Neuron (in vitro differentiated cells): ENCODE data around the gene SLIT3.

Source experiments
- H2AFZ ChIP-seq: one replicate; pipeline ENCODE4 v1.6.1; 2013; ENCODE audit warnings: low read depth, mild to moderate bottlenecking, inconsistent platforms, low read length, moderate library complexity
- H3K27me3 ChIP-seq: one replicate; pipeline ENCODE4 v1.6.1; 2013; ENCODE audit warnings: low read length; ENCODE audit not compliant: insufficient read depth
- H3K36me3 ChIP-seq: one replicate; pipeline ENCODE4 v1.6.1; 2013; ENCODE audit warnings: low read length; ENCODE audit not compliant: insufficient read depth
- H3K4me1 ChIP-seq: one replicate; pipeline ENCODE4 v1.6.1; 2013; ENCODE audit warnings: low read length; ENCODE audit not compliant: insufficient read depth
- H3K4me3 ChIP-seq: 2 replicates; pipeline ENCODE4 v1.5.1; 2013; ENCODE audit warnings: mild to moderate bottlenecking, low read length, moderate library complexity
- H3K9me3 ChIP-seq: one replicate; pipeline ENCODE4 v1.6.1; 2013; ENCODE audit warnings: low read length

Gene SLIT3

GRCh38 chr5:168721002-168721753, 579.8 kb downstream of the SLIT3 start:
- no peak overlapping the region for H2AFZ ChIP-seq
- no peaks in the 10 kb centered on the region for H3K36me3 ChIP-seq
- no peak overlapping the region for H3K4me3 ChIP-seq
- H3K9me3 ChIP-seq = no peaks in the 10 kb centered on the region
- no peaks in the 10 kb centered on the region for H3K27me3 ChIP-seq
- no peaks in the 10 kb centered on the region for H3K4me1 ChIP-seq

GRCh38 chr5:168720575-168720974, 580.4 kb downstream of the SLIT3 start:
- Histone ChIP-seq H2AFZ (no peak overlapping the region), H3K36me3 (no peaks in the 10 kb centered on the region)

GRCh38 chr5:168714046-168714445, 586.9 kb downstream of the SLIT3 start:
- Histone ChIP-seq H3K4me3 (no peak overlapping the region), H3K4me1 (peaks cover 10% of the 10 kb centered on the region), H3K9me3 (no peaks in the 10 kb centered on the region), H2AFZ (no peak overlapping the region), H3K27me3 (no peaks in the 10 kb centered on the region), H3K36me3 (no peaks in the 10 kb centered on the region)

More at GRCh38 chr5:168720575-168720974, 580.4 kb downstream of the SLIT3 start:
- no peaks in the 10 kb centered on the region for H3K9me3 ChIP-seq
- H3K4me3 ChIP-seq = no peak overlapping the region
- H3K27me3 ChIP-seq = no peaks in the 10 kb centered on the region
- H3K4me1 ChIP-seq = no peaks in the 10 kb centered on the region

GRCh38 chr5:168713051-168713450, 587.9 kb downstream of the SLIT3 start:
- no peak overlapping the region for H3K4me3 ChIP-seq
- H3K36me3 ChIP-seq = no peaks in the 10 kb centered on the region
- H2AFZ ChIP-seq = no peak overlapping the region
- no peaks in the 10 kb centered on the region for H3K9me3 ChIP-seq
- peaks cover 10% of the 10 kb centered on the region for H3K4me1 ChIP-seq
- H3K27me3 ChIP-seq = no peaks in the 10 kb centered on the region

GRCh38 chr5:168712280-168712924, 588.5 kb downstream of the SLIT3 start:
- no peaks in the 10 kb centered on the region for H3K9me3 ChIP-seq
- no peaks in the 10 kb centered on the region for H3K36me3 ChIP-seq
- no peak overlapping the region for H3K4me3 ChIP-seq
- H3K4me1 ChIP-seq = peaks cover 10% of the 10 kb centered on the region
- H2AFZ ChIP-seq = no peak overlapping the region
- H3K27me3 ChIP-seq = no peaks in the 10 kb centered on the region

GRCh38 chr5:168710706-168711105, 590.2 kb downstream of the SLIT3 start:
- Histone ChIP-seq H2AFZ (no peak overlapping the region), H3K4me3 (no peak overlapping the region), H3K4me1 (peaks cover 15% of the 10 kb centered on the region), H3K27me3 (no peaks in the 10 kb centered on the region), H3K36me3 (no peaks in the 10 kb centered on the region), H3K9me3 (no peaks in the 10 kb centered on the region)

GRCh38 chr5:168707716-168708695, 592.9 kb downstream of the SLIT3 start:
- H3K36me3 ChIP-seq = no peaks in the 10 kb centered on the region
- no peaks in the 10 kb centered on the region for H3K9me3 ChIP-seq
- peaks cover 14% of the 10 kb centered on the region for H3K4me1 ChIP-seq
- no peaks in the 10 kb centered on the region for H3K27me3 ChIP-seq
- no peak overlapping the region for H2AFZ ChIP-seq
- no peak overlapping the region for H3K4me3 ChIP-seq

GRCh38 chr5:168706655-168707069, 594.3 kb downstream of the SLIT3 start:
- no peak overlapping the region for H3K4me3 ChIP-seq
- H3K4me1 ChIP-seq = peaks cover 5% of the 10 kb centered on the region
- H2AFZ ChIP-seq = no peak overlapping the region
- no peaks in the 10 kb centered on the region for H3K36me3 ChIP-seq
- no peaks in the 10 kb centered on the region for H3K9me3 ChIP-seq
- no peaks in the 10 kb centered on the region for H3K27me3 ChIP-seq

- no peak overlapping the region for H2AFZ ChIP-seq
- H3K27me3 ChIP-seq = no peaks in the 10 kb centered on the region
- no peaks in the 10 kb centered on the region for H3K9me3 ChIP-seq
- no peak overlapping the region for H3K4me3 ChIP-seq
- H3K36me3 ChIP-seq = no peaks in the 10 kb centered on the region
- H3K4me1 ChIP-seq = peaks cover 5% of the 10 kb centered on the region
These were observed 595.6 kb downstream of the SLIT3 start for GRCh38 chr5:168705321-168705720.

GRCh38 chr5:168702511-168702910, 598.4 kb downstream of the SLIT3 start:
- H3K27me3 ChIP-seq = no peaks in the 10 kb centered on the region
- no peaks in the 10 kb centered on the region for H3K9me3 ChIP-seq
- H3K4me3 ChIP-seq = no peak overlapping the region
- no peaks in the 10 kb centered on the region for H3K36me3 ChIP-seq
- H3K4me1 ChIP-seq = peaks cover 5% of the 10 kb centered on the region
- H2AFZ ChIP-seq = no peak overlapping the region

GRCh38 chr5:168701641-168702040, 599.3 kb downstream of the SLIT3 start:
- H3K9me3 ChIP-seq = no peaks in the 10 kb centered on the region
- no peak overlapping the region for H3K4me3 ChIP-seq
- no peak overlapping the region for H2AFZ ChIP-seq
- H3K27me3 ChIP-seq = no peaks in the 10 kb centered on the region
- no peaks in the 10 kb centered on the region for H3K4me1 ChIP-seq
- no peaks in the 10 kb centered on the region for H3K36me3 ChIP-seq

GRCh38 chr5:168699002-168699401, 601.9 kb downstream of the SLIT3 start:
- Histone ChIP-seq H2AFZ (no peak overlapping the region), H3K4me1 (no peaks in the 10 kb centered on the region), H3K4me3 (no peak overlapping the region), H3K27me3 (no peaks in the 10 kb centered on the region), H3K9me3 (no peaks in the 10 kb centered on the region), H3K36me3 (no peaks in the 10 kb centered on the region)
